A172 (cell line): Measurements from ENCODE around the gene INTS1. TPM values are rescaled to one million over a fixed set of nuclear protein-coding genes. Genes with fewer than 3 reads are reported as not detected.
"Not testable (repeated sequence)": the region's sequence is repeated elsewhere in the genome, so short reads cannot be mapped to it uniquely, and the experiment has no call there.

ENCODE experiments used
- DNase-seq: peaks from one replicate; pipeline ENCODE4 v3.0.0-alpha.2; 2015; ENCODE audit warnings: low spot score
- total RNA-seq: library from RNA; depleted of rRNA; stranded (reverse); fragments of >200 nt; shearing (Covaris generic); gene quantifications from 2 replicates; pipeline ENCODE4 v1.2.3, GENCODE V29; 2014

INTS1 gene
- total RNA-seq, 1 experiment from 2014 or later = 49.6 TPM

DNA sequence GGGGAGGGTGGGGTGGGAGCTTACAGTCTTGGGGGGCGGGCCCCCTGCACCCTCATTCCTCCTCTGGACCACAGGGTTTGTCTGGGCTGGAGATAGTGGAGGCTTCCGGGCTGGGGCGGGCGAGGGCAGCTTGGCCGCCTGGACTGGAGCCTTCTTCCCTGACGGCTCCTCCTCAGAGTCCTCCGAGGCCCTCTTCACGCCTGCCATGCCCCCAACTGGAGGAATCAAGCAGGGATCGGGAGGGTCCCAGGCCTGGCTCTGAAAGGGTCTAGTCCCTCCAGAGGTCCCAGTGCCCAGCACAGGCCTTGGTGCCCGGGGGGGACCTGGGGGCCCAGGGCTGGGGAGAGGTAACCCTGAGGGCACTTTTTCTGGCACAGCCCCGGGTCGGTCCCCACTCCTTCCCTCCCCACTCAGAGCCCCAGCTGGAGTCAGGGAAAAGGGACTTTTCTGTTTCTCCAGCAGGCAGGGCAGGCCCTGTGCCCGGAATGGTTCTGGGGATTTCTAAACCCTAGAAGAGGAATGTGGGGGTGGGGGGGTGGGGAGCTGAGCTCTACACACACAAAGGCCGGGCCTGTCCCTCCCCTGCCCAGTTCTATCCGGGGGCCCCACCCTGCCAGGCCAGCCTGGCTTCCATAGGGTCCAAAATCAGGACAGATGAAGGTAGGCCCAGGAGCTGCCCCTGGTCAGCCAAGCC is 56.5 kb downstream of the INTS1 start:
- DNase-seq = peak; percentile 55

- no peak for DNase-seq
These were observed 57.1 kb downstream of the INTS1 start for GRCh38 chr7:1447112-1447511.

DNA sequence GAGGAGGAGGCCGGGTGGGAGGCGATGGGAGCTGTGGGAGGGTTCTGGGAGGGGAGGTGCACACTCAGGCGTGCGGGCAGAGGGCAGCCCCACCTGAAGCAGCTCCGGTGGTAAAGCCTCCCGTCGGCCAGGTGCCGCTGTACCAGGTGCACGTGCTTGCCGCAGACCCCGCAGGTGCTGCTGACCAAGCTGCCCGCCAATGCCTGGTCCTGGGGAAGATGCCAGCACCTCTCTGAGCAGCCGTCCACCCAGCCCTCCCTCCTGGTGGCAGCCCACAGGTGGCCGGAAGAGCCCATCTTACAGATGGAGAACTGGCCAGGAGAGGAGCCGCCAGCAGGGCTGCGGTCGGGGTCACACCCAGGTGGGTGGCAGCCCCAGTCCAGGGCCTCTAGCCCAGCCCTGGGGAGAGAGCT is 57.6 kb downstream of the INTS1 start:
- no peak for DNase-seq

DNA sequence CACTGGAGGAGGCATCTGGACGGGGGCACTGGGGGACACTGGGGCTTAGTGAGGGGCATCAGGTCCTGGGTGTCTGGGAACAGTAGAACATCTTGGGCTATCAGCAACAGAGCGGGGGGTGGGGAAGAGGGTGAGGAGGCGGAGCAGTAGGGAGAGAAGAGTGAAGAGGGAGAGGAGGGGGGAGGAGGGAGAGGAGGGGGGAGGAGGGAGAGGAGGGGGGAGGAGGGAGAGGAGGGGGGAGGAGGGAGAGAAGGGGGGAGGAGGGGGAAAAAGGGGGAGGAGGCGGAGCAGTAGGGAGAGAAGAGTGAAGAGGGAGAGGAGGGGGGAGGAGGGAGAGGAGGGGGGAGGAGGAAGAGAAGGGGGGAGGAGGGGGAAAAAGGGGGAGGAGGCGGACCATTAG is 58.2 kb downstream of the INTS1 start:
- peak; percentile 48 for DNase-seq

DNA sequence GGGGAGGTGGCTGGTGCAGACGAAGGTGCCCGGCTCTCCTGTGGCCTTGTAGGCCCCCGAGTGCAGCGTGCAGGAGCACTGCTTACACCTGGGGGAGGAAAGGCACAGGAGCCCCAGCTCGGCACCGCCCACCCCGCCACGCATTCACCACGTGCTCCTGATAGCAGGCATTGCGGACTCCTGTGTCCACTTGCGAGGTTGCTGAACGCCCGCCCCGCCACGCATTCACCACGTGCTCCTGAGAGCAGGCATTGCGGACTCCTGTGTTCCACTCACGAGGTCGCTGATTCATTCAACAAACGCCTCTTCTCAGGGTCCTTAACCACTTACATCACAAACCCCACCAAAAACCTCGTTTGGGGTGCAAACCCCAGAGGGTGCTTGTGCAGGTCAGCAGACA is 58.8 kb downstream of the INTS1 start:
- DNase-seq = no peak

- no peak for DNase-seq
These were observed 59.3 kb downstream of the INTS1 start for GRCh38 chr7:1444925-1445322.

DNA sequence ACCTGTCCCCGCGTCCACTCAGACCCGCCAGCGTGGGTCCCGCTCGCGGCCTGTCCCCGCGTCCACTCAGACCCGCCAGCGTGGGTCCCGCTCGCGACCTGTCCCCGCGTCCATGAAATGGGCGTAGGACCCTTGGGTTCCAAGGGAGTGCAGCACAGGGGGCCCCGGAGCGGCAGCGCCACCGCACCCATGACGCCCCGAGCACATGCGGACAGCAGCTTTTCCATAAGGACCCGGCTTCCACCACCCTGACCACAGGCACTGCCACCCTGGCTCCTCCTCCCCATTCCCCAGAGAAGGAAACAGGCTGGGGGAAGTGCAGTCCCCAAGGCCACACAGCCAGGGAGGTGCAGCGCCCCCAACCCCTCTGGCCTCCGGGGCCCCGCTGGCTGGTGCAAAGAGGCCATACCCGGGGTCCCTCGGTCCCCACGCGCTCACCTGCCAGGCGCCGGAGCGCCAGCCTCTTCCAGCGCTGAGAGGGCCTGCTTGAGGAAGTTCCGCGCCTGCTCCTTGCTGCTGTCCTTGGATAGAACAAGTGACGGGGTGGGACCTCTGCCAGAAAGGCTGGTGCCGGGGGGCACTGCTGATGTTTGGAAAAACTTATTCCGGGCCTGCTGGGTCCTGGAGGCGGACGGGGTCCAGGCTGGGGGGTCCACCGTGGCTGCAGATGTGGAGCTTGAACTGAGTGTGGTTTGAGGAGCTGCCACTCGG is 59.8 kb downstream of the INTS1 start:
- DNase-seq = no peak

DNA sequence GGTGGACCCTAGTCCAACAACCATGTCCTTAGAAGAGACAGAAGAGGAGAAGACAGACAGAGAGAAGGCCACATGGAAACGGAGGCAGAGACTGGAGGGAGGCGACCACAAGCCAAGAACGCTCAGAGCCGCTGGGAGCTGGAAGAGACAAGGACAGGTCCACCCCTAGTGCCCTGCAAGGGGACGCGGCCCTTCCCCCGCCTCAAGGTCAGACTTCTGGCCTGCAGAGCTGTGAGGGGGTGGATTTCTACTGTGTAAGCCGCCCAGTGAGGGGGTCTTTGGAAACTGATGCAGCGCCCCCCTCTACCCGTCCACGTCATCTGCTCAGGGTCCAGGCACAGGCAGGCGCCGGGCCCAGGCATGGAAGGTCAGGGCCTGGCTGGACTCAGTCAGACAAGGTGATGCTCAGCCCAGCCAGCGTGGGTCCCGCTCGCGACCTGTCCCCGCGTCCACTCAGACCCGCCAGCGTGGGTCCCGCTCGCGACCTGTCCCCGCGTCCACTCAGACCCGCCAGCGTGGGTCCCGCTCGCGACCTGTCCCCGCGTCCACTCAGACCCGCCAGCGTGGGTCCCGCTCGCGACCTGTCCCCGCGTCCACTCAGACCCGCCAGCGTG is 60.5 kb downstream of the INTS1 start:
- not testable (repeated sequence) for DNase-seq

DNA sequence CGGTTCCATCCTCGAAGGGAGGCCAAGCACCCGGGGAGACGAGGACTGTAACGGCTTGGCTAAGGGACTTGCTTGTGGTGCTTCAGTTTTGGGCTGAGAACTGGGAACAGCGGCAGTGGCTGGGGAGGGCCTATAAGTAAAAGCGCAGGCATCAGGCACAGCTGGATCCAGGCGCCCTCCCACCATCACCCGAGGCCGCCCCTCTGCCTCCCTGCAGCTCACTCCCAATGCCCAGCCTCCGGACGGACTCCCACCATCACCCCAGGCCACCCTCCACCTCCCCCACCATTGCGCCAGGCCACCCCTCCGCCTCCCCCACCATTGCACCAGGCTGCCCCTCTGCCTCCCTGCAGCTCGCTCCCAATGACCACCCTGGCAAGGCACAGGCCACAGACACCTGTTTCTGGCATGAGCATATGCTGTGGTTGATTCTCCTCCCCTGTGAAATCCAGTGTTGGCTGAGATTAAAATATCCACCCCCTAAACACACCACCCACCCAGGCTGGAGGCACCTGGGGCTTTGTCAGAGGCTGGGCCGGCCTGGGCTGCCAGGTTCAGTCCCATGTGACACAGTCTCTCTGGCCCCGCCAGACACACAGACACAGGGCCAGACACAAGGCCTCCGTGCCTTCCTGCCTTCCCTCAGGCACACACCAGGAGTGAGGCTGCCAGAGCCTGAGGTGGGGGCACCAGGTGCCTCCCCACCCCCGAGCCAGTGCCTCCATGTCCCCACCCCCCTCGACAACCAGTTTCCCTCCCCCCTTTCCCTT is 61.6 kb downstream of the INTS1 start:
- DNase-seq = no peak

GRCh38 chr7:1441615-1442354 is 62.4 kb downstream of the INTS1 start:
- DNase-seq = no peak

- no peak for DNase-seq
These were observed 63.6 kb downstream of the INTS1 start for GRCh38 chr7:1440620-1441019.

DNA sequence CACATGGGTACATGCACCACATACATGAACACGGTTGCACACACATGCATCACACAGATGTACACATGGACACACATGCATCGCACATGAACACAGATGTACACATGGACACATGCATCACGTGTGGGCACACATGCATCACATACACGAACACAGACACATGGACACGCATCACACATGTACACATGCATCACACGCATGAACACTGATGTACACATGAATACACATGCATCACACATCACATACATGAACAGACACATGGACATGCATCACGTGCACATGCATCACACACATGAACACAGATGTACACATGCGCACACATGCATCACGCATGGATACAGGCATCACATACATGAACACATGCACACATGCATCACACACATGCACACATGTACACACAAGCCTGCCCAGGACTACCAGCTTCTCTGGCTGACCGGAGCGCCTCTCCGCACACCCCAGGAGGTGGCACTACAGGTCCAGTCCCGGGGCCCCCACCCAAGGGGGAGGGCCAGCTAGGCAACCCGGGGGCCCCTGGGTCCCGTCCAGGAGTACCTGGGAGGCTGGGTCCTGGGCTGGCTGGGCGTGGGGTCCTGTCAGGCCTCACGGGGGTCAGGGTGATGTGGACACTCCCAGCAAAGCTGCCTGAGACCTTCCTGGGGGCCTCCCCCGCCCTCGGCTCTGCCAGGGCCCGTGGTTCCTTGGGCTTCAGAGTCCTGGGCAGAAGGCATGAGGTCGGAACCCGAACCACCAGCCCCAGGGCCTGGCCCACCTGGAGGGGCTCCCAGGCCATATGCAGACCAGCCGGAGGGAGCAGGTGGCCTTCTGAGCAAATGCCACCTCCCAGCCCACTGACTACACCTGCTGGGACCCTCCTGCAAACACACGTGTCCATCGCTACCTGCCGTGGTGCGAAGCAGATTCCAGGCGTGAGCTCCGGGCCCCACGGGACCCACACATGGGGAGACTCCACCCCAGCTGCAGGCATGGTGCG is 64.5 kb downstream of the INTS1 start:
- DNase-seq = no peak

- DNase-seq = no peak
These were observed 65.4 kb downstream of the INTS1 start for GRCh38 chr7:1438821-1439220.

DNA sequence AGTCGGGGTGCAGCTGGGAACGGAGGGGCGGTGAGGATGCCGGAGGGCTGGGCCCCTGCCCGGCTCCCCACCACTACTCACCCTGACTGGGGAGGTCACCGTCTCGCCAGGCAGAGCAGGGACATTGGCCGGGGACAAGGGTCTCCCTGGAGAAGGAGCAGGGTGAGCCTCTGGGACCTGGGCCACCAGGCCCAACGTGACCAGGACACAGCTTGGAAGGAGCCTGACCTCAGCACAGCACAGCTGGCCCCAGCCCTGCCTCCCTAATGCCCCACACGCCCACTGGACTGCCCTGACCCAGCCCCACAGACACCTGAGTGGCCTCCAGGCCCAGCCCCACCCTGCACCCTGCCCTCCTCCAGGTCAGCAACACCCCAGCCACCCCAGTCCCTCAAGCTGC is 66.0 kb downstream of the INTS1 start:
- no peak for DNase-seq

DNA sequence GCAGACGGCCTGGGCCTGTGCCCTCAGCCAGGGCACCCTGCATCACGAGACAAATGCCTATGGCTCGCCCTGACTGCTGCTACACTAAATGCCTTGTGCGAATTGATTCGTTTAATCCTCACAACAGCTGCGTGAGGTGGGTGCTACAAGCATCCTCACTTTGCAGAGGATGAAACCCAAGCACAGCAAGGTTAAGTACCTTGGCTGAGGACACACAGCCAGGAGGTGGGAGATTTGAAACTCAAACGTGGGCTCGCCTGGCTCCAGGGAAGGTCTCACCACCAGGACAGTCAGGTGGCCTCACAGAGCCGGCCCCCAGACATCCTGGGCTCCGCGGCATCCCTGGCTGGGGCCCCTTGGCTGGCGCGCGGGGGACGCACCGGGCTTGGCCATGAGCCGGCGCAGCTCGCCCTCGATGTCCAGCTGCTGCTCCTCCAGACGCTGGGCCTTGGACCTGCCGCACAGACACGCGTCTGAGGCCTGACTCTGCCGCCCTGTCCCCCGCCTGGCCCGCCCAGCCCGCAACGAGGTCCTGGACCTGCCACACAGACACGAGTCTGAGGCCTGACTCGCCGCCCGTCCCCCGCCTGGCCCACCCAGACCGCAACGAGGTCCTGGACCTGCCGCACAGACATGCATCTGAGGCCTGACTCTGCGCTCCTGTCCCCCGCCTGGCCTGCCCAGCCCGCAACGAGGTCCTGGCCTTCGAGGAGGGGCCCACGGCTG is 66.9 kb downstream of the INTS1 start:
- DNase-seq = no peak

DNA sequence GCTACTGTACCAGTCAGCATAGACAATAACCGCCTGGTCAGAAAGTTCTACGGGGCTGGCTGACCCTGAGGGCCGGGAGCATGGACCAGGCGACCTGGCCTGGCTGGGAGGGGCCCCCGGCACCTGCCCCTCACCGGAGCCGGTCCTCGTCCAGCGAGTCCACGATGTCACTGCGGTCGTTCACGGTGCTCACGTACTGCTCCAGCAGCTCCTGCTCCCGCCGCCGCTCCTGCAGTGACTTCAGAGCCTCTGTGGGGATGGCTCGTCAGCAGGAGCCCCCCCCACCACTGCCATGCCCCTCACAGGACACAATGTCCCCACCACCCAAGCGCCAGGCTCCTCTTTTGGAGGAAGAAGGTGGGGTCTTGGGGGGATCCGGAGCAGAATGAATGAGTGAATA is 67.6 kb downstream of the INTS1 start:
- DNase-seq = no peak

DNA sequence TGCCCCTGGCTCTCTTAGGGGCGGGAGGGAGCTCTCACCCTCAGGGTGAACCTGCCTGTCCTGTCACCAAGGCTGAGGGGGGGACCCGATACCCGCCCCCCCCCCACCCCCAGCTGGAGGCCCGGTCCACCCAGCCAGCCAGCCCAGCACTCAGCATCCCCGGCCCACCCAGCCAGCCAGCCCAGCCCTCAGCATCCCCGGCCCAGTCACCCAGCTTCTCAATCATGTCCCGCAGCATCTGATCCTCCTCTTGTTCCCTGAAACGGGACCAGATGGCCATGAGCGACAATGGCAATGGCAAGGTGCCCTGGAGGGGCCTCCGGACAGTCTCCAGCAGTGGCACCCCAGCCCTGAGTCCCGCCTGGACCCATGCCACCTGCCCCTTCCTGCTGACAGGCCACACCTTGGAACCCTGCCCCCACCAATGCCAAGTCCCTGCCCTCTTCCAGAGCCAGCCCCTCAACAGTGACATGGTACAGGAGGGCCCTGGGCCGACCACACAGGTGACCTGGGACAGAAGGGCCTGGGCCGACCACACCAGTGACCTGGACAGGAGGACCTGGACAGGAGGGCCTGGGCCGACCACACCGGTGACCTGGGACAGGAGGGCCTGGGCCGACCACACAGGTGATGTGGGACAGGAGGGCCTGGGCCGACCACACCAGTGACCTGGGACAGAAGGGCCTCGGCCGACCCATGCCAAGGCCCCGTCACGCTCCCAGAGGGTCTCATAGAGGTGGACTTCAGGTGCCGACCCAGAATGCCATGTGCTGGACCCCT is 69.1 kb downstream of the INTS1 start:
- no peak for DNase-seq

DNA sequence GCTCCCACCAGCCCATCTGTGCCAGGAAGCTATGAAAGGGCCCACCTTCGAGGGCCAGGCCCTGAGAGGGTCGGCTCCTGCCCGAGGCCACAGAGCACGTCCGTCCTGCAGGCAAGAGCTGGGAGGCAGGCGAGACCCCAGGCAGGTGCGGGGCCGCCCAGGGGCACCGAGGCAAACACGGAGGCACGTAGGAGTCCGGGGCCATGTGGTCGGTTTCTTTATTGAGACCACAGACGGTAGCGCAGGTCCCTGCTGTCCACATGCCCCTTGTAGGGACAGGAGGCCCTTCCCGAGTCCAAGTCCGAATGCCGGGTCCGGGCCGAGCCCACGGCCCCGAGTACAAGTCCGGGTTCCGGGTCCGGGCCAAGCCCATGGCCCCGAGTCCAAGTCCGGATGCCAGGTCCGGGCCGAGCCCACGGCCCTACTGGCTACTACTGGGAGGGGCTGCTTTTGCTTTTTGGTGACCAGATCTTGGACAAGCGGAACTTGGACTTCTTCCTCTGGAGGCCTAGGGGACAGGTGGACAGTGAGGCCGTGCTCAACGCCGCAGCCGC is 69.9 kb downstream of the INTS1 start:
- no peak for DNase-seq
